DLD1 (cell line): ENCODE data around the gene ELFN1.

Experiments used
- in situ Hi-C: cut with HindIII; loops from 2 replicates; pipeline ENCODE4 v1.10.0; 2017; ENCODE audit warnings: low sequenced_read_pairs

ELFN1 gene

GRCh38 chr7:1738956-1739355 is 68.9 kb downstream of the ELFN1 start:
- in situ Hi-C loops: no loop called here

DNA sequence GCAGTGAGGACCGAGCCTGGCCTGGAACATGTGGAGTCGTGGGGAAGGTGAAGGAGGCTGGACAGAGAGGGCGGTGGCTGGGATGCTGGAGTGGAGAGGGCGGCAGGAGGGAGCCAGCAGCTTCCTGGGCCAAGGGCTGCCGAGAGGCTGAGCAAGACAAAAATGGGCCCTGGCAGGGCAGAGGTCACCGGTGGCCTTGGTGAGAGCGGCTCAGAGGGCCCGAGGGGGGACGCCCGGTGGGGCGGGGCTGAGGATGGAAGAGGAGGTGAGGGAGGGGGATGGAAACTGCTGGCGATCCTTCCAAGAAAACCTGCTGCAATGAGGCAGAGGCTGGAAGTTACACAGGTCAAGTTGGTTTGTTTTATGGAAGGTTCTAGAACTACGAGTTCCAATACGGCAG is 69.5 kb downstream of the ELFN1 start:
- in situ Hi-C loops: no loop called here

DNA sequence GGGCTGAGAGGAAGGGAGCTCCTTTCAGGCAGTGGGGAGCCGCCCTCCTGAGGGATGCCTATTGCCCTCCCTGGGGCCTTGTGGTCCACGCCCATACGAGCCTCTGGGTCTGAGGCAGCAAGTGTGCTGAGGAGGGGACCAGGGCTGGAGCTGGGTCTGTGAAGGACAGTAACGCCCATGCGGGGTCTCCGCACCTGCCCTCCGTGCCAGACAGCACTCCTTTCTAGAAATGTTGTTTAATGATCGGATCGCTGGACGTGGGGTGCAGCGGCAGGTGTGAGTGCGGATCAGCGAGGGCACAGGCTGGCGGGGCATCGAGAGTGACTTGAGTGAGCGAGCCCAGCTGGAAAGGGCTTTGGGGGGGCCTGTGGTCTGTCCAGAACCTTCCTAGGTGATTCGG is 70.1 kb downstream of the ELFN1 start:
- in situ Hi-C loops: no loop called here

GRCh38 chr7:1741246-1741645 is 71.2 kb downstream of the ELFN1 start:
- in situ Hi-C loops: no loop called here

DNA sequence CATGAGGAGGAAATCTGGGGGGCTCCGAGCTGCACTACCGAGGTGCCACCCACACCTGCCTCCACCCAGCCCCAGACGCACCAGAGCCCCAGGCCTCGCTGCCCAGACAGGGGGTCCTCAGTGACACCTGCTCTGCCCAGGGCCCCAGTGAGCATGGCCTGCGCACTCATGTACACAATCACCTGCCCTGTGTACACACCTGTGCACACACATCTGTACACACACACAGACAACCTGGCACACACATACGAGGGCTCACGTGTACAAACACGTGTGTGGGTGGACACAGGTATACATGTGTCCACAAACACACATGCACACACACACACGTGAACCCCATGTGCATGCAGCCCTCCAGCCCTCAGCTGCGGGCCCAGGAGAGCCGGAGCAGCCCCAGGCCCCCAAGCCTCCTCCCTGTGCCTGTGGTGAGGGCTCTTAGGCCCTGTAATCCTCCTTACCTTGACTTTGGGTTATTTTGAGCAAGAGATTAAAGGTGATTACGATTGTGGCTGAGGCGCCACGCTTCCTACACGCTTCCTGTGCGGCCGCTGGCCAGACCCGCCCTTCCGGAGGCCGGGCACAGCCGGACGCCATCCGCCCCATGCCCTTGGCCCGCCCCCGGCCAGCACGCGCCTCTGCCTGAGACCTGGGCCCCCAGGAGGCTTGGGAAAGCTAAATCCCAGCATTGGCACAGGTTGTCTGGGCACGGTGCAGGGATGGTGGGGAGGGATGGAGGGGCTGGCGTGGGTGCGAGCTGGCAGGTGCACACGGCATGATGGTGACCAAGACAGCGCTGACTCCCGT is 71.9 kb downstream of the ELFN1 start:
- in situ Hi-C loops: no loop called here

GRCh38 chr7:1742555-1743303 is 72.7 kb downstream of the ELFN1 start:
- in situ Hi-C loops: no loop called here

DNA sequence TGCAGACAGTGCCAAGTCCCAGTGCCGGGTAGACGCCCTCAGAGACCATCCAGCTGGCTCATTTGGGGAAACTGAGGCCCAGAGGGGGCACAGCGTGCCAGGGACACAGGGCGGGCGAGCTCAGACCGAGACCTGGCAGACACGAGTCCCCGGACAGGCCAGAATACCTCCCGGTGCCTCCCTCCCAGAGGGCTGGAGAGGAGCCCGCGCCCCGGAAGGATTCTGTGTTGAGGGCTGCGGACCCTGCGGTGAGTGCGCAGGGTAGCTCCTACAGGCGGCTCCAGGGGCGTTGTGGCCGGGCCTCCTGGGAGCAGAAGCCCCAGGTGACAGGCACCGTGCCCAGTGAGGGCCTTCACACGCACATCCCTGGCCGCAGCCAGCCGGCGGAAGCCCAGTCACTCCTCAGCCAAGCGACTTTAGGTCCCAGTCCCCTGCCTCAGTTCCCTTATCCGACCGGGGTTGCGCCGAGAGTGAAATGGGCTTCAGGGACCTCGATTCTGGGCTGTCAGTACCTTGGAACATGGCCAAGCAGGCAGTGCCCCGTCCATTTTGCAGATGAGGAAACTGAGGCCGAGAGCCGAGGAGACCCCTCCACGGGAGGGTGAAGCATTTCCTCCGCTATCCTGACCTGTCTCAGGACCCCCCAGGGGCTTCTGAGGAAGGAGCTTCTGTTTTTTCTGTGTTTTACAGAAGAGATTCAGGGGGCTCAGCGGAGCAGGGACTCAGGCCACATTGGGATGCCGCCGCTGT is 73.6 kb downstream of the ELFN1 start:
- in situ Hi-C loops: no loop called here

DNA sequence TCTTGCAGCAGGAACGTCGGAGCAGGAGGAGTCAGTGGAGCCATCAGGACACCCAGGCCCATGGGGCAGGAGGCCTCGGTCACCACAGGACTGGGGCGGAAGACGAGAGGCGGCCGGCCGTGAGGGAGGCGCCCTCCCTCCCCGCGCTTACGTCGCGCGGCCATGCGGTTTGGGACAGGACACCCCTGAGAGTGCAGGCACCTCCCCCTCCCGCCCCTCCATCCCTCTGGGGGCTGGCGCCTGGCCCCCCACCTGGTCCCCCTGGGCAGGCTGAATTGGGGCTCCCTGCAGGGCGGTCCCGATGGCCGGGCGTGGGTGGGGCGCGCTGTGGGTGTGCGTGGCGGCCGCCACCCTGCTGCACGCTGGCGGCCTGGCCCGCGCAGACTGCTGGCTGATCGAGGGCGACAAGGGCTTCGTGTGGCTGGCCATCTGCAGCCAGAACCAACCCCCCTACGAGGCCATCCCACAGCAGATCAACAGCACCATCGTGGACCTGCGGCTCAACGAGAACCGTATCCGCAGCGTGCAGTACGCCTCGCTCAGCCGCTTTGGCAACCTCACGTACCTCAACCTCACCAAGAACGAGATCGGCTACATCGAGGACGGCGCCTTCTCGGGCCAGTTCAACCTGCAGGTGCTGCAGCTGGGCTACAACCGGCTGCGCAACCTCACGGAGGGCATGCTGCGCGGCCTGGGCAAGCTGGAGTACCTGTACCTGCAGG is 74.4 kb downstream of the ELFN1 start:
- in situ Hi-C loops: no loop called here

DNA sequence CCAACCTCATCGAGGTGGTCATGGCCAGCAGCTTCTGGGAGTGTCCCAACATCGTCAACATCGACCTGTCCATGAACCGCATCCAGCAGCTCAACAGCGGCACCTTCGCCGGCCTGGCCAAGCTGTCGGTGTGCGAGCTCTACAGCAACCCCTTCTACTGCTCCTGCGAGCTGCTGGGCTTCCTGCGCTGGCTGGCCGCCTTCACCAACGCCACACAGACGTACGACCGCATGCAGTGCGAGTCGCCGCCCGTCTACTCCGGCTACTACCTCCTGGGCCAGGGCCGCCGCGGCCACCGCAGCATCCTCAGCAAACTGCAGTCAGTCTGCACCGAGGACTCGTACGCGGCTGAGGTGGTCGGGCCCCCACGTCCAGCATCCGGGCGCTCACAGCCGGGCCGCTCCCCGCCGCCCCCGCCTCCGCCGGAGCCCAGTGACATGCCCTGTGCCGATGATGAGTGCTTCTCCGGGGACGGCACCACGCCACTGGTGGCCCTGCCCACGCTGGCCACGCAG is 75.0 kb downstream of the ELFN1 start:
- in situ Hi-C loops: no loop called here

DNA sequence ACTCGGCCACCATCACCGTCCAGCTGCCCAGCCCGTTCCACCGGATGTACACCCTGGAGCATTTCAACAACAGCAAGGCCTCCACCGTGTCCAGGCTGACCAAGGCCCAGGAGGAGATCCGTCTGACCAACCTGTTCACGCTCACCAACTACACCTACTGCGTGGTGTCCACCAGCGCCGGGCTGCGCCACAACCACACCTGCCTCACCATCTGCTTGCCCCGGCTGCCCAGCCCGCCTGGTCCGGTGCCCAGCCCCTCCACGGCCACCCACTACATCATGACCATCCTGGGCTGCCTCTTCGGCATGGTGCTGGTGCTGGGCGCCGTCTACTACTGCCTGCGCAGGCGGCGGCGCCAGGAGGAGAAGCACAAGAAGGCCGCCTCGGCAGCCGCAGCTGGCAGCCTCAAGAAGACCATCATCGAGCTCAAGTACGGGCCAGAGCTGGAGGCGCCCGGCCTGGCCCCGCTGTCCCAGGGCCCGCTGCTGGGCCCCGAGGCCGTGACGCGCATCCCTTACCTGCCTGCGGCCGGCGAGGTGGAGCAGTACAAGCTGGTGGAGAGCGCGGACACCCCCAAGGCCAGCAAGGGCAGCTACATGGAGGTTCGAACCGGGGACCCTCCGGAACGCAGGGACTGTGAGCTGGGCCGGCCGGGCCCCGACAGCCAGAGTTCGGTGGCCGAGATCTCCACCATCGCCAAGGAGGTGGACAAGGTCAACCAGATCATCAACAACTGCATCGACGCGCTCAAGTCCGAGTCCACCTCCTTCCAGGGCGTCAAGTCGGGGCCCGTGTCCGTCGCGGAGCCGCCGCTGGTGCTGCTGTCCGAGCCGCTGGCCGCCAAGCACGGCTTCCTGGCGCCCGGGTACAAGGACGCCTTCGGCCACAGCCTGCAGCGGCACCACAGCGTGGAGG is 75.8 kb downstream of the ELFN1 start:
- in situ Hi-C loops: no loop called here

GRCh38 chr7:1746491-1746975 is 76.5 kb downstream of the ELFN1 start:
- in situ Hi-C loops: no loop called here

DNA sequence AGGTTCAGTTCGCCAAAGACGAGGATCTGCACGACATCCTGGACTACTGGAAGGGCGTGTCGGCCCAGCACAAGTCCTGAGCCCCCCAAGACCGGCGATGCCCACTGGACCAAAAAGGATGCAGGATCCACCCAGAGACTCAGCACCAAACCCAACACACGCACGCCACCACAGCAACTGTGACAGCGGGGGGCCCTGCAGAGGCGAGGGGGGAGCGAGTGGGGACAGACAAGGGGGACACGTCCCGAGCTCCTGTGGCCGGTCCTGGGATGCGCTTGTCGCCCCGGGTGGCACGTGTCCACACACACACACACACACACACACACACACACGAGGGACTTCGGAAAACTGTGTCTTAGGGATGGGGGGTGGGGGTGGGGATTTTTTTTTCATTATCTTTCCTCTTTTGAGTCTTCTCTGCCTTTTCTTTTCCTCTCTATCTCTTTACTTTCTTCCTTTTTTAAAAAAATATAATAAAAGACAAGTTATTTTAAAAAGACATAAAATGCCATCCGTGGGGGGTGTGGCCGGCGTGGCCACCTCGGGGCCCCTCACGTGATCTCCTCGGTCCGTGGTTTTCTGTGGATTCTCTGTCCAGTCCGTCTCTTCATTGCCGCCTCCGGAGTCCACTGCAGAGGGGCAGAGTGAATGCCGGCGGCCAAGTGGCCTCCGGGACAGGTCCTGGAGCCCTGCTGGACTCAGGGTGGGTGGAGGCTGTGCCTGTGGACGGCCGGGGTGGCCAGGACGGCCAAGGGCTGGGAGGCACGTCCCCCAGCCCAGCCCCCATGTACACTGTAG is 77.1 kb downstream of the ELFN1 start:
- in situ Hi-C loops: no loop called here

- in situ Hi-C loops: no loop called here
Measured at GRCh38 chr7:1748076-1748838, 78.2 kb downstream of the ELFN1 start.

- in situ Hi-C loops: no loop called here
Measured at GRCh38 chr7:1748839-1749173, 78.7 kb downstream of the ELFN1 start.

DNA sequence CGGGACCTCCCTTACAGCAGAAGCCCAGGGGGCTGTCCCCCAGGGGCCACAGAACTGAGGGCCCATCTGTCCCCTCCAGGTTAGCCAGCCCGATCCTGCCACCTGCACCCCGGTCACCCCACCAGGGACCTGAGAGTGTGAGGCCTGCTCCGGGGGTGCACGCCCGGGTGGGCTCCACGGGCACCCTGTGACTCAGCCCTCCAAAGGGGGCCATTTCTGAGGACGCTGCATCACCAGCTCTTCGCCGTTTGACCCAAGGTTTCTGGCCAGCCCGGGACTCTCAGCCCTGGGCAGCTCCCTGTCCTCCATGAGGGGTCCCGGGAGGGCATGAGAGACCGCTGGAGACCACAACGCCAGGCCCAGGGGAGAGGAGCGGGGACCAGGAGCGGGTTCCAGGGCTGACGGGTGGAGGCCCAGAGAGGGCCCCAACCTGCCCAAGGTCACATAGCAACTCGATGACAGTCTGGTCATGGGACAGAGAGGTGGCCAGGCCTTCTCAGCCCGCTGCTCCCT is 79.3 kb downstream of the ELFN1 start:
- in situ Hi-C loops: no loop called here

GRCh38 chr7:1749864-1750466 is 79.9 kb downstream of the ELFN1 start:
- in situ Hi-C loops: no loop called here

GRCh38 chr7:1750541-1751021 is 80.5 kb downstream of the ELFN1 start:
- in situ Hi-C loops: no loop called here
